ENCODE measurements around the gene OXCT2. TPM values are rescaled to one million over a fixed set of nuclear protein-coding genes. Genes with fewer than 3 reads are reported as not detected.

The OXCT2 gene
- total and polyA plus RNA-seq, 9 of the 15 experiments (the other 6 are each of a cell fraction or from before 2014, with no cell fraction given) = 0.08 to 0.64 (median 0.22) TPM; not detected in 2

DNA sequence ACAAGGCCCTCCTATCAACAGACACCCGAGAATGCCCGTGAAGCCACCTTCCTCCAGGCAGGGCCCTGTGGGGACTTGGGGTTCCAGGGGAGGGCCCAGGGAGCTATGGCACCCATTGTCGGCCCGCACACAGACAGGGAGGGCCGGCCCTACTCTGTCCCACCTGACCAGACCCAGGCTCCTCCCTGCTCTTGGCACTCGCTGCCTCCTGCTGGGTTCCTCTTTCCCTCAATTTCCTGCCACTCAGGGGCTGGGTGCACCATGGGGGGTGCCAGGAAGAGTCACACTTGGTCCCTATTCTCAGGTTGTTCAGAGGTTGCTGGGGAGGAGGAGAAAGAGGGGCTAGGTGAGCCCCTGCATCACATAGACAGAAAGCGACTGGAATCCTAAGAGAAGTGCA is 8.0 kb upstream of the OXCT2 start (continued):
- TF ChIP-seq, protein P1, sequence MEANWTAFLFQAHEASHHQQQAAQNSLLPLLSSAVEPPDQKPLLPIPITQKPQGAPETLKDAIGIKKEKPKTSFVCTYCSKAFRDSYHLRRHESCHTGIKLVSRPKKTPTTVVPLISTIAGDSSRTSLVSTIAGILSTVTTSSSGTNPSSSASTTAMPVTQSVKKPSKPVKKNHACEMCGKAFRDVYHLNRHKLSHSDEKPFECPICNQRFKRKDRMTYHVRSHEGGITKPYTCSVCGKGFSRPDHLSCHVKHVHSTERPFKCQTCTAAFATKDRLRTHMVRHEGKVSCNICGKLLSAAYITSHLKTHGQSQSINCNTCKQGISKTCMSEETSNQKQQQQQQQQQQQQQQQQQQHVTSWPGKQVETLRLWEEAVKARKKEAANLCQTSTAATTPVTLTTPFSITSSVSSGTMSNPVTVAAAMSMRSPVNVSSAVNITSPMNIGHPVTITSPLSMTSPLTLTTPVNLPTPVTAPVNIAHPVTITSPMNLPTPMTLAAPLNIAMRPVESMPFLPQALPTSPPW (CRISPR knock-in tag; IDR thresholded peaks at IDR 0.05) = no peak
- TF ChIP-seq PTRF (tag; IDR thresholded peaks at IDR 0.05) = no peak
- TF ChIP-seq NELFE (IDR thresholded peaks at IDR 0.05; ENCODE audit: insufficient read depth, insufficient read length) = no peak
- TF ChIP-seq, protein P2, sequence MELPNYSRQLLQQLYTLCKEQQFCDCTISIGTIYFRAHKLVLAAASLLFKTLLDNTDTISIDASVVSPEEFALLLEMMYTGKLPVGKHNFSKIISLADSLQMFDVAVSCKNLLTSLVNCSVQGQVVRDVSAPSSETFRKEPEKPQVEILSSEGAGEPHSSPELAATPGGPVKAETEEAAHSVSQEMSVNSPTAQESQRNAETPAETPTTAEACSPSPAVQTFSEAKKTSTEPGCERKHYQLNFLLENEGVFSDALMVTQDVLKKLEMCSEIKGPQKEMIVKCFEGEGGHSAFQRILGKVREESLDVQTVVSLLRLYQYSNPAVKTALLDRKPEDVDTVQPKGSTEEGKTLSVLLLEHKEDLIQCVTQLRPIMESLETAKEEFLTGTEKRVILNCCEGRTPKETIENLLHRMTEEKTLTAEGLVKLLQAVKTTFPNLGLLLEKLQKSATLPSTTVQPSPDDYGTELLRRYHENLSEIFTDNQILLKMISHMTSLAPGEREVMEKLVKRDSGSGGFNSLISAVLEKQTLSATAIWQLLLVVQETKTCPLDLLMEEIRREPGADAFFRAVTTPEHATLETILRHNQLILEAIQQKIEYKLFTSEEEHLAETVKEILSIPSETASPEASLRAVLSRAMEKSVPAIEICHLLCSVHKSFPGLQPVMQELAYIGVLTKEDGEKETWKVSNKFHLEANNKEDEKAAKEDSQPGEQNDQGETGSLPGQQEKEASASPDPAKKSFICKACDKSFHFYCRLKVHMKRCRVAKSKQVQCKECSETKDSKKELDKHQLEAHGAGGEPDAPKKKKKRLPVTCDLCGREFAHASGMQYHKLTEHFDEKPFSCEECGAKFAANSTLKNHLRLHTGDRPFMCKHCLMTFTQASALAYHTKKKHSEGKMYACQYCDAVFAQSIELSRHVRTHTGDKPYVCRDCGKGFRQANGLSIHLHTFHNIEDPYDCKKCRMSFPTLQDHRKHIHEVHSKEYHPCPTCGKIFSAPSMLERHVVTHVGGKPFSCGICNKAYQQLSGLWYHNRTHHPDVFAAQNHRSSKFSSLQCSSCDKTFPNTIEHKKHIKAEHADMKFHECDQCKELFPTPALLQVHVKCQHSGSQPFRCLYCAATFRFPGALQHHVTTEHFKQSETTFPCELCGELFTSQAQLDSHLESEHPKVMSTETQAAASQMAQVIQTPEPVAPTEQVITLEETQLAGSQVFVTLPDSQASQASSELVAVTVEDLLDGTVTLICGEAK (IDR thresholded peaks at IDR 0.05) = no peak
- TF ChIP-seq, protein P2 (CRISPR knock-in tag; IDR thresholded peaks at IDR 0.05) = no peak
- no peak for TF ChIP-seq CXXC5 (CRISPR knock-in tag; IDR thresholded peaks at IDR 0.05)
- TF ChIP-seq, protein P3, sequence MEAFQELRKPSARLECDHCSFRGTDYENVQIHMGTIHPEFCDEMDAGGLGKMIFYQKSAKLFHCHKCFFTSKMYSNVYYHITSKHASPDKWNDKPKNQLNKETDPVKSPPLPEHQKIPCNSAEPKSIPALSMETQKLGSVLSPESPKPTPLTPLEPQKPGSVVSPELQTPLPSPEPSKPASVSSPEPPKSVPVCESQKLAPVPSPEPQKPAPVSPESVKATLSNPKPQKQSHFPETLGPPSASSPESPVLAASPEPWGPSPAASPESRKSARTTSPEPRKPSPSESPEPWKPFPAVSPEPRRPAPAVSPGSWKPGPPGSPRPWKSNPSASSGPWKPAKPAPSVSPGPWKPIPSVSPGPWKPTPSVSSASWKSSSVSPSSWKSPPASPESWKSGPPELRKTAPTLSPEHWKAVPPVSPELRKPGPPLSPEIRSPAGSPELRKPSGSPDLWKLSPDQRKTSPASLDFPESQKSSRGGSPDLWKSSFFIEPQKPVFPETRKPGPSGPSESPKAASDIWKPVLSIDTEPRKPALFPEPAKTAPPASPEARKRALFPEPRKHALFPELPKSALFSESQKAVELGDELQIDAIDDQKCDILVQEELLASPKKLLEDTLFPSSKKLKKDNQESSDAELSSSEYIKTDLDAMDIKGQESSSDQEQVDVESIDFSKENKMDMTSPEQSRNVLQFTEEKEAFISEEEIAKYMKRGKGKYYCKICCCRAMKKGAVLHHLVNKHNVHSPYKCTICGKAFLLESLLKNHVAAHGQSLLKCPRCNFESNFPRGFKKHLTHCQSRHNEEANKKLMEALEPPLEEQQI (IDR thresholded peaks at IDR 0.05) = no peak
- no peak for TF ChIP-seq ZBTB17 (CRISPR knock-in tag; IDR thresholded peaks at IDR 0.05)
- TF ChIP-seq CEBPB (tag; IDR thresholded peaks at IDR 0.05) = no peak

Measured in K562 (cell line).